Renal pelvis (tissue), 3 donors: ENCODE results near the gene KIF24. TPM values are rescaled to one million over a fixed set of nuclear protein-coding genes. Genes with fewer than 3 reads are reported as not detected.

ENCODE experiments used
- polyA plus RNA-seq, 3 donors: library from polyadenylated mRNA; unstranded; fragments of 120-200 nt; gene quantifications; one replicate each; pipeline ENCODE4 v1.2.1, GENCODE V29; 2013; ENCODE audit not compliant: insufficient read length in 3 of 3

The KIF24 gene
- polyA plus RNA-seq, 3 donors = 6.0 to 8.0 (median 7.1) TPM

Other genes starting within 250 kb of the KIF24 start
- gene DCAF12, start 202.6 kb downstream of the KIF24 start, polyA plus RNA-seq = 10 to 100 TPM; 57.8 to 61.3 (median 59.5) TPM
- 10 to 100 TPM; 54.6 to 55.3 (median 55.0) TPM for gene UBAP1, start 150.2 kb downstream of the KIF24 start, polyA plus RNA-seq
- 10 to 100 TPM; 28.6 to 30.6 (median 30.5) TPM for gene NUDT2, start 301 bp upstream of the KIF24 start, polyA plus RNA-seq
- 10 to 100 TPM in 1 of 3 donors, 1 to 10 TPM in 2; 8.1 to 10.1 (median 9.9) TPM for gene MYORG, start 47.6 kb upstream of the KIF24 start, polyA plus RNA-seq
- gene FAM219A, start 129.3 kb upstream of the KIF24 start, polyA plus RNA-seq = 10 to 100 TPM; 13.3 to 15.6 (median 14.1) TPM
- 1 to 10 TPM; 1.5 to 4.4 (median 3.8) TPM for gene DNAI1, start 129.5 kb upstream of the KIF24 start, polyA plus RNA-seq
- 1 to 10 TPM in 2 of 3 donors, under 1 TPM in 1; 0.83 to 2.5 (median 2.4) TPM for gene ENHO, start 193.7 kb upstream of the KIF24 start, polyA plus RNA-seq